HG03060 (cell line): ENCODE results near the gene SAP25.
"Not testable (repeated sequence)": the region's sequence is repeated elsewhere in the genome, so short reads cannot be mapped to it uniquely, and the experiment has no call there.

Experiments
- ATAC-seq: cut with Tn5 transposase; IDR thresholded peaks from one replicate; pipeline ENCODE4 v1.9.1; 2021; ENCODE audit warnings: low read depth, moderate number of reproducible peaks; ENCODE audit not compliant: unreplicated experiment

Gene SAP25

DNA sequence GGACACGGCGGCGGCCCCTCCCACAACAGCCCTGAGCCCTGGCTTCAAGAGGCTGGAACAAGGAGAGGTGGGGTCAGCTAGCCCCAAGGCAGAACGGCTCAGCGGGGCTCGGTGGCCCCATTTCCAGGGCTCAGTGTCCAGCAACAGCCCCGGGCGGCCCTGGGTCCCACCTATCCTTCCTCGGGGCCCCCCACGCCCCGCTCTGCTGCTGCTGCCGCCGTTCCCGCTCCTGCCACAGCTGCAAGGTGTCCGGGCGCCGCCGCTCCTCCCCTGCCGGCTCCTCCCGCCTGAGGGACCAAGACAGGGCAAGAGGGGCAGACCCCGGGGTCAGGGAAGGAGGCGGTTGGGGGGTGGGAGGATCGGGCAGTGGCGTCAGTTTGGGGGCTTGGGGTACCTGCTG, 3.4 kb upstream of the SAP25 start:
- no peak for ATAC-seq

GRCh38 chr7:100576384-100576993, 2.8 kb upstream of the SAP25 start:
- no peak for ATAC-seq

GRCh38 chr7:100575746-100576383, 2.2 kb upstream of the SAP25 start:
- no peak for ATAC-seq

DNA sequence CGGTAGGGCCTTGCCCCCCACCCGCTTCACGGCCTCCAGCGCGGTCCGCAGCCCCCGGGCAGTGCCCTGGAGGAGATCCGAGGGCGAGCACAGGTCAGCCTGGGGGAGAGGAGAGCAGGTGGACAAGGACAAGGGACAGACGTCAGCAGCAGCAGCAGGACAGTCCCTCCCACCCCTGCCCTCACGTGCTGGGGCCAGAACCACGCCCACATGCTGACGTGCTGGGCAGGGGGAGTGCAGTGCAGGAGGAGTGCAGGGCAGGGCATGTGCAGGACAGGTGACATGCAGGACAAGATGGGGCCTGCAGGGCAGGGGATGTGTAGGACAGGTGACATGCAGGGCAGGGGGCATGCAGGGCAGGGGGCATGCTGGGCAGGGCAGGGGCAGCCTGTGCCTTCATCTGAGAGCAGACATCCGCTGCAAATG, 1.5 kb upstream of the SAP25 start:
- ATAC-seq = no peak

DNA sequence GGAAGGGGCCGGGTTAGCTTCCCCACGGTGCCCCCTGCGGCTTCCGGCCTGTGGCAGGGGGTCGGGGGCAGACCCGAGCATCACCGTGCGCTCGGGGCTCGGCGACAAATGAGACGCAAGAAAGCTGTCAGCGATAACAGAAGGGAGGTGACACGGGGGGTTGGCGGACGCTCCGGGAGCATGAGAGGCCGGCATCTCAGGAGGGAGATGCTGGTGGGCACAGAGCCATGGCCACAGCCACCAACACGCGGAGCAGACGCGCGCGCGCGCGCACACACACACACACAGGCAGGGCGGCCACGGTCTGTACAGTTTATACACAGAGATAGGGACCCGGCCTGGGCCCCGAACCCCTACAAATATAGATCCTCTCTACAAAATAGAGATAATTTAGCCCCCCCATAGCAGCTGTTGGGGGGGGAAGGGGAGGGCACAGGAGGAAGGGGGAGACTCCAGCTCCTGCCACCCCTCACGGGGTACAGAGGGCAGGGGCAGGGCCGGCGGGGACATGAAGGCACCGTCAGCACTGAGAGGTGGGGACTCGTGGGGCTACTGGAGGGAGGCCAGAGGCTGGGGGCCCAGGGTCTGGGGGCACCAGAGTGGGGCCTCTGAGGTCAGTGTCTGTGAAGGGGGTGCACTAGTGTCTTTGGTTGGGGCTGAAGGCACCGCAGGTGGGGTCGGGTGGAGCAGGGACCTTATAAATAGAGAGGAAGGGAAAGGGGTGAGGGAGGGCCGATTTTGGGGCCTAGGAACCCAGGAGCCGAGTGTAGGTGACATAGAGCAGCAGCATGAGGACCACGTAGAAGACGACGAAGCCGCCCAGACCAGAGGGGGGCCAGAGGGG, 884 bp upstream of the SAP25 start:
- no peak for ATAC-seq

GRCh38 chr7:100572949-100573675, 588 bp downstream of the SAP25 start:
- no peak for ATAC-seq

GRCh38 chr7:100572281-100572948, 1.3 kb downstream of the SAP25 start:
- ATAC-seq = no peak

DNA sequence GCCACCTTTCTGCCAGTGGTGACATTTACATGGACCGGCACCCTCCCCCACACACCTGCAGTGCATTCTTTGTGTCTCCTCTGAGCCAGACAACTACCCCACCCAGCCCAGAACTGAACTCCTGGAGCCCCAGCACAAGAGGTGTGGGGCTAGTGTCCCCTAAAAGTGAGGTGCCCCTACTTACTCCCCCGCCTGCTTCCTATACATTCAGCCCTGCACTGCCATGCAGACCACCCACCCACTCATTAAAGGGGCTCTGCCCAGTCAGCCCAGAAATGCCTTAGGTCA, 1.9 kb downstream of the SAP25 start:
- no peak for ATAC-seq

GRCh38 chr7:100570954-100571828, 2.5 kb downstream of the SAP25 start:
- no peak for ATAC-seq

DNA sequence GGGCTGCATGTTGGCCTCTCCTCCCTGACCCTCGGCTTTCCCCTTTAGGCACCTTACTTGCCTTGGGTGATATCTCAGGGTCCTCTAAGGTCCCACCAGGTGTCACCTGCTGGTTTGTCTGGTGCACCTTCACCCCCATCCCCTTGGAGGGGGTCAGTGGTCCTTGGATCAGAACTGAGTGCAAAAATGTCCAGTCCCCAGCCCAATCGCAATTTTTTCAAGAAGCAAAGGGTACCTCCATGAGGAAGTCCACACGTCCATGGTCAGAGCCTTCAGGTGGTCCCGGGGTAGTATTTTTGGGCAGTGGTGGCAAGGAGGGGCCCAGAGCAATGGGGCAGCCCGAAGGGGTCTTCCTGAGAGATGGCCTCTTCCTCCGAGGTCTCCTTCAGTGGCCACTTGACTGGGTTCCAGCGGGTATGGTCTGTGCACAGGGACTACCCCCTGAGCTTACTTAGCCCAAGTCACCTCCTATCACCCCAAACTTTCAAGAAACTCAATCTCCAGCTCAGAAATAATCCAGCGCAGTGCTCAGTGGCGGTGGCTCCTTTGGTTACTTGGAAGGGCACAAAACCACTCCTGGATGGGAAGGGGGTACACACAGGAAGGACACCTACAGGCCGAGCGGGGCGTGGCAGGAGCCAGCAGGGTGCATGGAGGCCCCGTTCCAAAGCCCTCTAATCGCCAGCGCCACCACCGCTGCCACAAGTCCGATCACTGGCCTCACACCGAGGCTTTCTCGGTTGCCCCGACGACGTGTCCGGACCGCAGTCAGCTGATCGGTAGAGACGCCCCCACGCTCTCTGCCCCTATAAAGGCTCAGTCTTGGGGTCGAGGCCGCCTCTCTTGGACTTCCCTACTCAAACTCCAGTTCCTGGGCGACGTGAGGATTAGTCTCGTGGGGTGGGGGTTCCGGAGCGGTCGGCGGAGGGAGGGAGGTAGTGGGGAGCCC, 4.5 kb downstream of the SAP25 start:
- ATAC-seq = no peak

DNA sequence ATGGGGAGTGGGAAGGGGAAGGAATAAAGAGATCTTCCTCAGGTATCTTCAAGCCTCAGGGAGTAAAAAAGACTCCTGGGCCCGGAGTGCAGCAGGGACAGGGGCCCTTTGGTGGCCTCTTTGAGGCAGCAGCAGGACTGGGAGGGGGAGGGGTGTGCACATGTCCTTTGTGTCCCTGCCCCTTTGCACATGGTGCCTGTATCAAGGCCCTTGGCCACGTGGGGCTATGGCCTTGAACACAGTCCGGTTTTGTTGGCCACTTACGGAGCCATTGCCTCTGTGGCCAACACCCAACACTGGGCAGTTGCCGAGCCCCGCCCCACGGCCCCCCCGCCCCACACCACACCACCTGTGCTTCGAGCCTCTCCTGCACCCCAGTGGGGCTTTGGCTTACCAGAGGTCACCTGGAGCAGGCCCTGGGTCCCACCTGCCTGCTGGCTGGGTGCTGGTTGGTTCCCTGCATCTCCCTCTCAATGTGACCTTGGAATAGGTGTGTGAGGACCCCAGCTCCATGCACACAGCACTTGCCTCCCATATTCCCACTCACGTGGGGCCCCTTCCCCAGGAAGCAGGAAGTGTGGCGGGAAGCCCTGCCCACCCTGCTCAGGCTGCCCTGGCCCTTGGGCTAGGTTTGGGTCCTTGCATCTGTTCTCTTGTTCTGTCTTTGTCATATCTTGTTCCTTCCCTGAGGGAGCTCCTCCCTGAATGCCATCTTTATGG, 5.4 kb downstream of the SAP25 start:
- no peak for ATAC-seq

GRCh38 chr7:100567751-100568175, 5.9 kb downstream of the SAP25 start:
- no peak for ATAC-seq

DNA sequence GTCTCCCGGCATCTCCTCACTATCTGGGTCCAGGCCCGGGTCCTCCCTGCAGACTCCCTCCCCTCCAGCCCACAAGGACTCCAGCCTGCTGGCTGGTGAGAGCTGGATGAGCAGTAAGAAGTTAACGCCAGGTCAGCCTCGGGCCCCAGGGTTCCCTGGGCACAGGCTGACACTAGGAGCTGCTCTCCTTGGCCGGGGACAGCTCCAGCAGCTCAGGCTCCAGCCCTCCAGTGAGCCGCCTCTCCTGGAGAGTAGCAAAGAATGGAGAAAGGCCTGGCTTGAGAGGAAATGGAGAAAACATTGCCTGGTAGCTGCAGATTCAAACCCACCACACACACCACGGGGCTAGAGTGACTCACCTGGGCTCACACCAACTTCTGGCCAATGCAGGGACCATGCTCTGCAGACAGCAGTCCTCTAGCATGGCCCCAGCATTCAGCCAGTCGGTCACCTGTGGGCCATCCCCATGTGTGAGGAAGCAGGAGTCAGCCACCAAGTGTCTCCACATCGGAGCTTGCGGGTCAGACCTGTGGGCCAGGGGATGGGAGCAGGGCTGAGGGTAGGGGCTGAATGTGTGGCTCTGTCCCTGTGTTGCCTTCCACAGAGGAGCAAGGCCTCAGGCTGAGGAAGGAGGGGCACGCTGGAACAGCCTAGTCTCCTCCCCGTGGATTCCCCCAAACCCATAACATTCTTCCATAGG, 6.5 kb downstream of the SAP25 start:
- no peak for ATAC-seq

GRCh38 chr7:100566018-100566531, 7.6 kb downstream of the SAP25 start:
- no peak for ATAC-seq

DNA sequence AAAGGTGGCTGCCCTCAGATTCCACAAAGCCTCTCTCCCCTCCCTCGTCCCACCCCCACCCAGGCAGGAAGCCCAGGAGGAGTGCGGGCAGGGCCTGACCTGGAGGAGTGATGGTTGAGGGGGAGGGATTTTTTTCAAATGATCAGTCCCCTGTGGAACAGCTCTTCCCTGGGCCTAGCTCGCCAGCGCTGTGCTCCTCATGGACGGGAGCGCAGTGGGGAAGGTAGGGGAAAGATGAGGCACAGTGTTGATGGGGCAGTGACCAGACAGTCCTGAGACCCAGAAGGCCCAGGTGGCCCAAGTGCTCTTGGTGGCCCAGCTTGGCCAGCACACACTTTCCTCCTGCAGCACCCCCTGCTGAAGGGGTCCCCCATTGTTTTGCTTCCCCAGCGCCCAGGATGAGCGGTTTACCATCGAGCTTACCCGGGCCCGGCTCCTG, 8.5 kb downstream of the SAP25 start:
- ATAC-seq = no peak

GRCh38 chr7:100564405-100564804, 9.3 kb downstream of the SAP25 start:
- ATAC-seq = not testable (repeated sequence)

DNA sequence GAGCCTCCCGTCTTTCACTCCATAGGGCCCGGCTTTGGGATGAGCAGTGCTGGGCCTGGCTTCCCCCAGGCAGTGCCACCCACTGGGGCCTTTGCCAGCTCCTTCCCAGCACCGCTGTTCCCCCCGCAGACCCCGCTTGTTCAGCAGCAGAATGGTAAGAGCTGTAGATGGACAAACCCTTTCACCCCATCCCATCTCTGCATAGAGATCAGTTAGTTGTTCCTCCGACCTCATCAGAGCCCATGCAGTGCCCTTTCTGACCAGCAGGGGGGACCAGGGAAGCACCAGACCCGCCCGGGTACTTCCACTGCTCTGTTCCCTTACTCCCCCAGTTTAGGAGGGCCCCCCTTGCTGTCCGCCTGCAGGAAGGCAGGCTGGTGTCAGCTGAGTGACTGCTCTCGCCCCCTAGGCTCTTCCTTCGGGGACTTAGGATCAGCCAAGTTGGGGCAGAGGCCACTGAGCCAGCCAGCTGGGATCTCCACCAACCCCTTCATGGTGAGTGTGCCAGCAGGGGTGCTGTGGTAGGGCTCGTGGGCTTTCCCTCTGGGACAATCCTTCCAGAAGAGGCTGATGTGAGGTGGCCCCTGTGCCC, 9.8 kb downstream of the SAP25 start:
- no peak for ATAC-seq
